Left lobe of liver (tissue), 2 donors: ENCODE results near the gene AFF3. TPM values are rescaled to one million over a fixed set of nuclear protein-coding genes. Genes with fewer than 3 reads are reported as not detected.

Experiments
- ATAC-seq: fragments of 200-7000 bp; cut with Tn5 transposase; one replicate; pipeline ENCODE4 v1.9.1; 2020; ENCODE audit warnings: mild to moderate bottlenecking, moderate library complexity
- DNase-seq: peaks from one replicate; pipeline ENCODE4 v3.0.0-alpha.2; 2020; ENCODE audit warnings: low spot score
- total RNA-seq: library from RNA; stranded (reverse); gene quantifications from one replicate; pipeline ENCODE4 v1.2.1, GENCODE V29; 2021
- donor health status: DM: no; HTN: no; CAD: no; lungs with moderate emphysema.
- donor health status: DM: no; HTN: yes; CAD: no.

AFF3 gene
- total RNA-seq, 1 donor from 2014 or later, result 2.3 TPM

GRCh38 chr2:99593692-99594427 lies 548.5 kb downstream of the AFF3 start:
- DNase-seq (no peak), ATAC-seq (no peak)

- no peak for ATAC-seq
- DNase-seq, result no peak
Measured at GRCh38 chr2:99576775-99577174, 565.6 kb downstream of the AFF3 start.

- DNase-seq (no peak), ATAC-seq (no peak)
Measured at GRCh38 chr2:99573634-99574251, 568.6 kb downstream of the AFF3 start.

- ATAC-seq (no peak), DNase-seq (no peak)
Measured at GRCh38 chr2:99572373-99573164, 569.8 kb downstream of the AFF3 start.

- DNase-seq, result no peak
- no peak for ATAC-seq
Measured at GRCh38 chr2:99571954-99572353, 570.4 kb downstream of the AFF3 start.

- DNase-seq (no peak), ATAC-seq (no peak)
Measured at GRCh38 chr2:99571533-99571932, 570.9 kb downstream of the AFF3 start.

- DNase-seq (no peak), ATAC-seq (no peak)
Measured at GRCh38 chr2:99571021-99571420, 571.4 kb downstream of the AFF3 start.

- ATAC-seq (no peak), DNase-seq (no peak)
Measured at GRCh38 chr2:99569386-99569785, 573.0 kb downstream of the AFF3 start.

- ATAC-seq, result no peak
- DNase-seq, result no peak
Measured at GRCh38 chr2:99565227-99565626, 577.2 kb downstream of the AFF3 start.

GRCh38 chr2:99562516-99562915 lies 579.9 kb downstream of the AFF3 start:
- no peak for DNase-seq
- ATAC-seq, result no peak

- no peak for DNase-seq
- no peak for ATAC-seq
Measured at GRCh38 chr2:99561804-99562203, 580.6 kb downstream of the AFF3 start.

- ATAC-seq (peak; percentile 100), DNase-seq (peak; percentile 83)
Measured at GRCh38 chr2:99559075-99559662, 583.2 kb downstream of the AFF3 start.

- DNase-seq (no peak), ATAC-seq (peak; percentile 31)
Measured at GRCh38 chr2:99555404-99555803, 587.0 kb downstream of the AFF3 start.

GRCh38 chr2:99554871-99555270 lies 587.5 kb downstream of the AFF3 start:
- no peak for DNase-seq
- ATAC-seq, result no peak

GRCh38 chr2:99554238-99554637 lies 588.2 kb downstream of the AFF3 start:
- ATAC-seq, result no peak

GRCh38 chr2:99552529-99552928 lies 589.9 kb downstream of the AFF3 start:
- DNase-seq (peak; percentile 79), ATAC-seq (peak; percentile 93)

More at GRCh38 chr2:99554238-99554637, 588.2 kb downstream of the AFF3 start:
- no peak for DNase-seq

GRCh38 chr2:99550368-99550767 lies 592.0 kb downstream of the AFF3 start:
- DNase-seq (no peak), ATAC-seq (no peak)

GRCh38 chr2:99545604-99546003 lies 596.8 kb downstream of the AFF3 start:
- ATAC-seq (peak; percentile 48), DNase-seq (no peak)

- ATAC-seq (no peak), DNase-seq (no peak)
Measured at GRCh38 chr2:99545066-99545465, 597.3 kb downstream of the AFF3 start.

- no peak for ATAC-seq
- no peak for DNase-seq
Measured at GRCh38 chr2:99544608-99545007, 597.8 kb downstream of the AFF3 start.

GRCh38 chr2:99543247-99543646 lies 599.1 kb downstream of the AFF3 start:
- DNase-seq (no peak), ATAC-seq (no peak)
